Smooth muscle cell (in vitro differentiated cells): ENCODE measurements around the gene ATP11A. TPM values are rescaled to one million over a fixed set of nuclear protein-coding genes. Genes with fewer than 3 reads are reported as not detected.

Experiments used
- DNase-seq: peaks from one replicate; lab custom pipeline; 2025; ENCODE audit not compliant: unreplicated experiment; lab: John Stamatoyannopoulos, UW
- H2AFZ ChIP-seq: fragments of 200-600 bp; sonication (generic); 2 replicates; pipeline ENCODE4 v1.6.0; 2016; ENCODE audit warnings: antibody characterized with exemption, low read depth, mild to moderate bottlenecking
- H3F3A ChIP-seq: fragments of 200-600 bp; sonication (generic); 2 replicates; pipeline ENCODE4 v1.6.0; 2017; ENCODE audit warnings: antibody characterized with exemption, low read depth
- H3K27ac ChIP-seq: fragments of 200-600 bp; sonication (generic); 2 replicates; pipeline ENCODE4 v1.5.1; 2016; ENCODE audit warnings: low read depth, mild to moderate bottlenecking
- H3K27me3 ChIP-seq: fragments of 200-600 bp; sonication (generic); 2 replicates; pipeline ENCODE4 v1.6.1; 2016; ENCODE audit warnings: low read depth, mild to moderate bottlenecking
- H3K36me3 ChIP-seq: fragments of 200-600 bp; sonication (generic); 2 replicates; pipeline ENCODE4 v1.5.1; 2016; ENCODE audit warnings: low read depth
- H3K4me1 ChIP-seq: fragments of 200-600 bp; sonication (generic); 2 replicates; pipeline ENCODE4 v1.5.1; 2016; ENCODE audit warnings: low read depth
- H3K4me2 ChIP-seq: fragments of 200-600 bp; sonication (generic); 2 replicates; pipeline ENCODE4 v1.6.0; 2016; ENCODE audit warnings: mild to moderate bottlenecking
- H3K4me3 ChIP-seq: fragments of 200-600 bp; sonication (generic); 2 replicates; pipeline ENCODE4 v1.5.1; 2016; ENCODE audit warnings: mild to moderate bottlenecking
- H3K79me2 ChIP-seq: fragments of 200-600 bp; sonication (generic); 2 replicates; pipeline ENCODE4 v1.6.0; 2016; ENCODE audit warnings: low read depth, mild to moderate bottlenecking
- H3K9ac ChIP-seq: fragments of 200-600 bp; sonication (generic); 2 replicates; pipeline ENCODE4 v1.6.0; 2016; ENCODE audit warnings: low read depth
- H3K9me3 ChIP-seq: fragments of 200-600 bp; sonication (generic); replicated peaks from 2 replicates; pipeline ENCODE4 v1.5.1; 2016; ENCODE audit warnings: low read depth
- H4K20me1 ChIP-seq: fragments of 200-600 bp; sonication (generic); 2 replicates; pipeline ENCODE4 v1.6.0; 2016; ENCODE audit warnings: low read depth
- WGBS: methylation state at CpG from one replicate; pipeline ENCODE4 v1.1.7; 2016; ENCODE audit warnings: low lambda C conversion rate; 5-methylcytosine and 5-hydroxymethylcytosine counted together
- polyA plus RNA-seq: library from polyadenylated mRNA; unstranded; fragments of >200 nt; fragmentation: Nextera tagmentation; extraction: Ambion mirVana; gene quantifications from 2 replicates; pipeline ENCODE4 v1.2.1, GENCODE V29; 2016
- total RNA-seq: library from RNA; depleted of rRNA; stranded (reverse); fragments of >200 nt; gene quantifications from 2 replicates; pipeline ENCODE4 v1.2.3, GENCODE V29; 2014
- TF ChIP-seq, protein P1 (sequence below): fragments of 200-600 bp; sonication (generic); IDR thresholded peaks from 2 replicates; pipeline ENCODE4 v1.5.1; 2017; ENCODE audit warnings: borderline replicate concordance, mild to moderate bottlenecking, antibody characterized with exemption; ENCODE audit not compliant: insufficient read depth, poor library complexity, severe bottlenecking

Gene ATP11A
- total and polyA plus RNA-seq, 2 experiments from 2014 or later = 6.5 to 7.5 TPM

DNA sequence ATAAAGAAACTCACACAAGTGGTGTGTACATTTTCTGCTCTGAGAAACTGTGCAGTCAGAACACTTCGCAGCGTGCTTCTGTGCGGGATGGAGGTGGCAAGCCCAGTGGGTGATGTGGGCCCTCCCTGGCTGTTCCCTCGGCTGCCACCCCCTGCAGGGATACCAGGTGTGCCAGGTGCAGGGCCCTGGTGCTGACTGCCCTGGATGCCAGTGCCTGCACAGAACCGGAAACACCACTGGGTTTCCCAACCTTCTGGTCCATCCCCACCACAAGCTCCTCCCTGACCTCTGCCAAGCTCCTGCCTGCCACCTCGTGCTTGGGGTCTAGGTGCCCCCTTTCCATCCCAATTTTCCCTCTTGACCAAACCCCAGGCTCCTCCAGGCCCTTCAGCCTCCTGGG is 197.3 kb downstream of the ATP11A start:
- Histone ChIP-seq H3K9ac (no peak overlapping the region), H3K27me3 (peaks cover 13% of the 10 kb centered on the region), H3K79me2 (no peaks in the 10 kb centered on the region), H3K9me3 (no peaks in the 10 kb centered on the region), H3F3A (peaks cover 4% of the 10 kb centered on the region), H3K27ac (no peak overlapping the region), H3K4me3 (no peak overlapping the region), H3K4me1 (peaks cover 22% of the 10 kb centered on the region), H3K4me2 (no peak overlapping the region), H4K20me1 (no peaks in the 10 kb centered on the region), H2AFZ (no peak overlapping the region), H3K36me3 (no peaks in the 10 kb centered on the region)
- WGBS = 96% methylated on average over 6 of the region's 6 CpGs
- no peak for DNase-seq
- TF ChIP-seq, protein P1, sequence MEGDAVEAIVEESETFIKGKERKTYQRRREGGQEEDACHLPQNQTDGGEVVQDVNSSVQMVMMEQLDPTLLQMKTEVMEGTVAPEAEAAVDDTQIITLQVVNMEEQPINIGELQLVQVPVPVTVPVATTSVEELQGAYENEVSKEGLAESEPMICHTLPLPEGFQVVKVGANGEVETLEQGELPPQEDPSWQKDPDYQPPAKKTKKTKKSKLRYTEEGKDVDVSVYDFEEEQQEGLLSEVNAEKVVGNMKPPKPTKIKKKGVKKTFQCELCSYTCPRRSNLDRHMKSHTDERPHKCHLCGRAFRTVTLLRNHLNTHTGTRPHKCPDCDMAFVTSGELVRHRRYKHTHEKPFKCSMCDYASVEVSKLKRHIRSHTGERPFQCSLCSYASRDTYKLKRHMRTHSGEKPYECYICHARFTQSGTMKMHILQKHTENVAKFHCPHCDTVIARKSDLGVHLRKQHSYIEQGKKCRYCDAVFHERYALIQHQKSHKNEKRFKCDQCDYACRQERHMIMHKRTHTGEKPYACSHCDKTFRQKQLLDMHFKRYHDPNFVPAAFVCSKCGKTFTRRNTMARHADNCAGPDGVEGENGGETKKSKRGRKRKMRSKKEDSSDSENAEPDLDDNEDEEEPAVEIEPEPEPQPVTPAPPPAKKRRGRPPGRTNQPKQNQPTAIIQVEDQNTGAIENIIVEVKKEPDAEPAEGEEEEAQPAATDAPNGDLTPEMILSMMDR = no peak

DNA sequence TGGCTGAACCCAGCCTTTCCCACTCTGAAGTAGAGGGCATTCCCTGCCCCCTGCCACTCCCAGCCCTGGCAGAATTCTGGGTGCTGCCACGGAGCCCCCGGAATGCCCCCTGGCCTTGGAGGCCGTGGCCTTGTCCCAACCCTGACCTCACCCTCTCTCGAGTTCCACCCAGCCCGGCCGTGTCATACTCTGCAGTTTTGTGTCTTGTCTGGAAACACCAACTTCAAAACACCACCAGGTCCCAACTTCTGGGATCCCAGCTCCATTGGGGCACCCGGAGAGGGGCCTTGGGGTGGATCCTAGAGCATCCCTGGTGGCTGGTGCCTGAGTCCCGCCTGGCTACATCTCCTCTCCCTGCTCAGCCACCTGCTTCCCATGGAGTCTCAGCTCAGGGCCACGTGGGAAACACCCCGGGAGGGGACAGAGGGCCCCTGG is 197.7 kb downstream of the ATP11A start:
- Histone ChIP-seq H3K9me3 (no peaks in the 10 kb centered on the region), H3K4me3 (no peak overlapping the region), H3K36me3 (no peaks in the 10 kb centered on the region), H4K20me1 (no peaks in the 10 kb centered on the region), H3K9ac (no peak overlapping the region), H3K79me2 (no peaks in the 10 kb centered on the region), H3F3A (peaks cover 4% of the 10 kb centered on the region), H3K4me2 (no peak overlapping the region), H3K27ac (no peak overlapping the region), H3K4me1 (peaks cover 27% of the 10 kb centered on the region), H2AFZ (no peak overlapping the region), H3K27me3 (peaks cover 18% of the 10 kb centered on the region)
- TF ChIP-seq, protein P1 = no peak
- no peak for DNase-seq
- 91% methylated on average over 10 of the region's 10 CpGs for WGBS

DNA sequence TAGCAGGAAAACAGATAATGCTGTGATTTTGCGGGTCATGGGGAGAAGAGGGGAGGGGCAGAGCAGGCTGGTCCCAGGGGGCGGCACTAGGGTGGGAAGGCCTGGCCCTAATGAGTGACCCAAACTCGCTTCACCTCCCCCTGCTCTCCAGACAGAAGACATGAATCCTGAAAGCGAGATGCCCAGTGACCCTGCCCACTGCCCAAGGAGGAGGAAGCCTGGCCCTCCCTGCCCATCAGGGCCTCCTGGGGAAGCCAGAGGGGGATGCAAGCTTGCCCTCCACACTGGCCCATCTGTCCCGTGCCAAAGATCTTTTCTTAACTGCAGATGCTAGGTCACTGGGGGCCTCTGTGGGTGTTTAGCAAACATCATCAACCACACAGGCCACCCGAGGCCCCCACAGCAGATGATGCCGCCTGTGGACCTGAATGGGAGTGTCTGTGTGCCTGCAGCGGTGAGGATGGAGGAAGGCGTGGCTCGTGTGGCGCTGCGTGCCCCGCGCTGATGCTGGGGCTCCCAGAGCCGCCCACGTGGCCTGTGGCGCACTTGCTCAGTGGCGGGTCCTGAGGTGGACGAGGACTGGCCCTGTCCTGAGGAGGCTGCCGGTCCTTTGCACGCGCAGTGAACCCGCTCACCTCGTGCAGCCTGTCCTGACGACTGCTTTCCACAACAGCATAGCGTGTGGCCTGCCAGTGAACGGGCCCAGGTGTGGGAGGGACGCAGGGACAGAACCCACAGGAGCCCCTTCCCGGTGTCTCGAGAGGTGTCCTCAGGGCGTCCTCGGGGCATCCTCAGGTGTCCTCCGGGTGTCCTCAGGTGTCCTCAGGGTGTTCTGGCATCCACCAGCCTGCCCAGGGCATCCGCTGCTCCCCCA is 198.6 kb downstream of the ATP11A start:
- H3K79me2 ChIP-seq = no peaks in the 10 kb centered on the region
- no peak overlapping the region for H3K4me3 ChIP-seq
- no peak for DNase-seq
- WGBS = 93% methylated on average over 34 of the region's 34 CpGs
- H3K27ac ChIP-seq = no peak overlapping the region
- peaks cover 36% of the 10 kb centered on the region for H3K4me1 ChIP-seq
- no peaks in the 10 kb centered on the region for H3K36me3 ChIP-seq
- peaks cover 4% of the 10 kb centered on the region for H3F3A ChIP-seq
- no peak overlapping the region for H3K4me2 ChIP-seq
- no peaks in the 10 kb centered on the region for H3K9me3 ChIP-seq
- H4K20me1 ChIP-seq = no peaks in the 10 kb centered on the region
- TF ChIP-seq, protein P1 = no peak
- no peak overlapping the region for H2AFZ ChIP-seq
- no peak overlapping the region for H3K9ac ChIP-seq
- H3K27me3 ChIP-seq = peaks cover 24% of the 10 kb centered on the region
